Measurements from ENCODE around the gene AQP7. TPM values are rescaled to one million over a fixed set of nuclear protein-coding genes. Genes with fewer than 3 reads are reported as not detected.

Gene AQP7
- total and polyA plus RNA-seq, 2 donors (not counting 1 experiment from before 2014, with no cell fraction given): 0.09 to 0.83 TPM

DNA sequence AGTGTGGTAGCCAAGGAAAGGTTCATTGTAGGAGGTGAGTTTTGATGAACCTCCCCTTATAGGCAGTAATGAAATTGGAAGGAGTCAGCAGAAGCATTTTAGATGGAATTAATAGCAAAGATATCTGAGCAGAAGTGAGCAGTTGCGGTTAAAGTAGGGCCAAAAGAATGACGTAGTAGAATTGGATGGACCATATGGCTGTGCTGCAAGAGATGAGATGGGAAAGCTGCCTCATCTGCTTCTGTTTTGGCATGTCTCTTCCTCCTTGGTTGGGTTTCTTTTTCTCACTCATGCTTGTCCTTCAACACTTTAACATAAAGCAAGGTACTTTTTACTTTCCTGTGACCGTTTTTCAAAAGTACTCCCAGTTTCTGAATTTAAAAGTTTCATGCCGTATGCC, 55.8 kb downstream of the AQP7 start:
- Histone ChIP-seq H4K20me1 (ENCODE audit: control insufficient read depth, extremely low read depth, insufficient read depth, low read length) (no peaks in the 10 kb centered on the region), H3K4me2 (ENCODE audit: extremely low read depth, insufficient read depth, low read length) (no peak overlapping the region), H2AFZ (ENCODE audit: low read length) (no peak overlapping the region), H3K4me1 (ENCODE audit: control insufficient read depth, extremely low read depth, insufficient read depth, low read length) (peaks cover 2% of the 10 kb centered on the region), H3K36me3 (ENCODE audit: control insufficient read depth, insufficient read depth, low read length) (peaks cover 6% of the 10 kb centered on the region), H3K27me3 (ENCODE audit: control insufficient read depth, insufficient read depth, low read length) (no peaks in the 10 kb centered on the region), H3K9me3 (ENCODE audit: control insufficient read depth, insufficient read depth, low read depth, low read length) (no peaks in the 10 kb centered on the region), H3K27ac (ENCODE audit: insufficient read depth, low read length) (no peak overlapping the region), H3K79me2 (ENCODE audit: control insufficient read depth, insufficient read depth, low read length) (no peaks in the 10 kb centered on the region), H3K4me3 (replicated peaks in 1 of 4; ENCODE audit: control extremely low read depth in 1 of 4, insufficient read depth in 1 of 4, low read depth in 3 of 4, low read length in 4 of 4) (no peak overlapping the region), H3K9ac (ENCODE audit: insufficient read depth, low read length) (no peak overlapping the region)
- DNase-seq (ENCODE audit: low read depth in 2 of 2): no peak
- TF ChIP-seq, protein P1, sequence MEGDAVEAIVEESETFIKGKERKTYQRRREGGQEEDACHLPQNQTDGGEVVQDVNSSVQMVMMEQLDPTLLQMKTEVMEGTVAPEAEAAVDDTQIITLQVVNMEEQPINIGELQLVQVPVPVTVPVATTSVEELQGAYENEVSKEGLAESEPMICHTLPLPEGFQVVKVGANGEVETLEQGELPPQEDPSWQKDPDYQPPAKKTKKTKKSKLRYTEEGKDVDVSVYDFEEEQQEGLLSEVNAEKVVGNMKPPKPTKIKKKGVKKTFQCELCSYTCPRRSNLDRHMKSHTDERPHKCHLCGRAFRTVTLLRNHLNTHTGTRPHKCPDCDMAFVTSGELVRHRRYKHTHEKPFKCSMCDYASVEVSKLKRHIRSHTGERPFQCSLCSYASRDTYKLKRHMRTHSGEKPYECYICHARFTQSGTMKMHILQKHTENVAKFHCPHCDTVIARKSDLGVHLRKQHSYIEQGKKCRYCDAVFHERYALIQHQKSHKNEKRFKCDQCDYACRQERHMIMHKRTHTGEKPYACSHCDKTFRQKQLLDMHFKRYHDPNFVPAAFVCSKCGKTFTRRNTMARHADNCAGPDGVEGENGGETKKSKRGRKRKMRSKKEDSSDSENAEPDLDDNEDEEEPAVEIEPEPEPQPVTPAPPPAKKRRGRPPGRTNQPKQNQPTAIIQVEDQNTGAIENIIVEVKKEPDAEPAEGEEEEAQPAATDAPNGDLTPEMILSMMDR (conservative IDR thresholded peaks at IDR 0.05 in 1 of 2, IDR thresholded peaks at IDR 0.05 in 1 of 2; ENCODE audit: low read depth in 1 of 2, low read length in 2 of 2): no peak
- no peak for TF ChIP-seq EZH2 (IDR thresholded peaks at IDR 0.05; ENCODE audit: low read length, missing control alignments)

DNA sequence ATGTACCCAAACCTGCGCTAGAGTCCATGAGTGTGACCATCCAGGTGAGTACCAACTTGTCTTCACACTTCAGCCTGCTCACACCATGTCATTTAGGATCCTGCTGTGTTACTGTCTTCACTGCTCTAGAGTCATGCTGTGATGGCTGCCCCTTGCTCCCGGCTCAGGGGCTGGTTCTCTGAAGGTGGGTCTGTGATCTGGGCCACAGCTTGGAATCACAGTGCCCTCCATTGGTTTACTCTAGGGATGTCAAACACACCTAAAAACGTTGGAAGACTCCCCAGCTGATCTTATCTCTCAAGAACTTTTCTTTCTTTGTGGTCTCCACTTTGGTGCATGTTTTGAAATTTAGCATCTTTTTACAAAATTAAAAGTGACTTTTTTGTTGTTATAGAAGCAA, 58.2 kb downstream of the AQP7 start:
- no peak for TF ChIP-seq EZH2 (IDR thresholded peaks at IDR 0.05; ENCODE audit: low read length, missing control alignments)
- TF ChIP-seq, protein P1 (conservative IDR thresholded peaks at IDR 0.05 in 1 of 2, IDR thresholded peaks at IDR 0.05 in 1 of 2; ENCODE audit: low read depth in 1 of 2, low read length in 2 of 2): no peak
- no peaks in the 10 kb centered on the region for H3K4me1 ChIP-seq (ENCODE audit: control insufficient read depth, extremely low read depth, insufficient read depth, low read length)
- no peak overlapping the region for H3K27ac ChIP-seq (ENCODE audit: insufficient read depth, low read length)
- no peak overlapping the region for H3K9ac ChIP-seq (ENCODE audit: insufficient read depth, low read length)
- no peaks in the 10 kb centered on the region for H3K27me3 ChIP-seq (ENCODE audit: control insufficient read depth, insufficient read depth, low read length)
- no peaks in the 10 kb centered on the region for H3K79me2 ChIP-seq (ENCODE audit: control insufficient read depth, insufficient read depth, low read length)
- no peak overlapping the region for H3K4me3 ChIP-seq (replicated peaks in 1 of 4; ENCODE audit: control extremely low read depth in 1 of 4, insufficient read depth in 1 of 4, low read depth in 3 of 4, low read length in 4 of 4)
- H3K4me2 ChIP-seq (ENCODE audit: extremely low read depth, insufficient read depth, low read length): no peak overlapping the region
- H4K20me1 ChIP-seq (ENCODE audit: control insufficient read depth, extremely low read depth, insufficient read depth, low read length): no peaks in the 10 kb centered on the region
- peaks cover 10% of the 10 kb centered on the region for H3K36me3 ChIP-seq (ENCODE audit: control insufficient read depth, insufficient read depth, low read length)
- no peak for DNase-seq (ENCODE audit: low read depth in 2 of 2)
- H2AFZ ChIP-seq (ENCODE audit: low read length): no peak overlapping the region
- H3K9me3 ChIP-seq (ENCODE audit: control insufficient read depth, insufficient read depth, low read depth, low read length): no peaks in the 10 kb centered on the region

DNA sequence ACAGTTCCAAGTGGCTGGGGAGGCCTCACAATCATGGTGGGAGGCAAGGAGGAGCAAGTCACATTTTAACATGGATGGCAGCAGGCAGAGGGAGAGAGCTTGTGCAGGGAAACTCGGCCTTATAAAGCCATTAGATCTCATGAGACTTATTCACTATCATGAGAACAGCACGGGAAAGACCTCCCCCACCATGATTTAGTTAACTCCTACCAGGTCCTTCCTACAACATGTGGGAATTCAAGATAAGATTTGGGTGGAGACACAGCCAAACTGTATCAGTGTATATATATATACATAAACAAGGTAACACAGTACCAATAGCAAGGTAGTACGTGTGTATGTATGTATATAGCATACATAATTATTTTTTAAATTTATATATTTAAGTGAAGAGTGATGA, 61.2 kb downstream of the AQP7 start:
- Histone ChIP-seq H3K27me3 (ENCODE audit: control insufficient read depth, insufficient read depth, low read length) (no peaks in the 10 kb centered on the region), H3K4me2 (ENCODE audit: extremely low read depth, insufficient read depth, low read length) (no peak overlapping the region), H3K9me3 (ENCODE audit: control insufficient read depth, insufficient read depth, low read depth, low read length) (no peaks in the 10 kb centered on the region), H3K27ac (ENCODE audit: insufficient read depth, low read length) (no peak overlapping the region), H2AFZ (ENCODE audit: low read length) (no peak overlapping the region), H3K4me3 (replicated peaks in 1 of 4; ENCODE audit: control extremely low read depth in 1 of 4, insufficient read depth in 1 of 4, low read depth in 3 of 4, low read length in 4 of 4) (no peak overlapping the region), H3K36me3 (ENCODE audit: control insufficient read depth, insufficient read depth, low read length) (peaks cover 13% of the 10 kb centered on the region), H3K79me2 (ENCODE audit: control insufficient read depth, insufficient read depth, low read length) (no peaks in the 10 kb centered on the region), H4K20me1 (ENCODE audit: control insufficient read depth, extremely low read depth, insufficient read depth, low read length) (no peaks in the 10 kb centered on the region), H3K4me1 (ENCODE audit: control insufficient read depth, extremely low read depth, insufficient read depth, low read length) (no peaks in the 10 kb centered on the region), H3K9ac (ENCODE audit: insufficient read depth, low read length) (no peak overlapping the region)
- TF ChIP-seq, protein P1 (conservative IDR thresholded peaks at IDR 0.05 in 1 of 2, IDR thresholded peaks at IDR 0.05 in 1 of 2; ENCODE audit: low read depth in 1 of 2, low read length in 2 of 2): no peak
- no peak for TF ChIP-seq EZH2 (IDR thresholded peaks at IDR 0.05; ENCODE audit: low read length, missing control alignments)
- DNase-seq (ENCODE audit: low read depth in 2 of 2): no peak
